HG03139 (cell line): ENCODE results near the gene GRIA1.

ENCODE experiments used
- ATAC-seq: cut with Tn5 transposase; IDR thresholded peaks from one replicate; pipeline ENCODE4 v1.9.1; 2021; ENCODE audit not compliant: unreplicated experiment

GRIA1 gene

GRCh38 chr5:153654504-153655200, 164.2 kb downstream of the GRIA1 start:
- ATAC-seq: no peak

GRCh38 chr5:153655201-153655510, 164.7 kb downstream of the GRIA1 start:
- no peak for ATAC-seq

DNA sequence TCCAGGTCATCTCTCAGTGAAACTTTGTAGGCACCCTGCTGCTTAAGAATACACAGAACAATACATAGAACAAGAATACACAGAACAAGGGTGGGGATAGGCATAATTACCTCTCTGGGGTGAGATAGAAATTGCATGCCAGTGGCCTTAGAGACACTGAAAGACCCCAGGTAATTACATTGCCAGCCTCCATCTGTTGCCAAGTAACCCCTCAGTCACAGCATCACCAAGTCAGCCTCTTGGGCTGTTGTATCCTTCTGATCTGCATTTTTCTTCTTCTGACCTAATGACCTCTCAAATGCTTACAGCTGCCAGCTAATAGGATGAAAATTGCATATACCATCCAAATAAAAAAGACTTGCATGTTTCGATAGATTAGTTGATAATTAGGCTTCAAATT, 167.7 kb downstream of the GRIA1 start:
- ATAC-seq: no peak

DNA sequence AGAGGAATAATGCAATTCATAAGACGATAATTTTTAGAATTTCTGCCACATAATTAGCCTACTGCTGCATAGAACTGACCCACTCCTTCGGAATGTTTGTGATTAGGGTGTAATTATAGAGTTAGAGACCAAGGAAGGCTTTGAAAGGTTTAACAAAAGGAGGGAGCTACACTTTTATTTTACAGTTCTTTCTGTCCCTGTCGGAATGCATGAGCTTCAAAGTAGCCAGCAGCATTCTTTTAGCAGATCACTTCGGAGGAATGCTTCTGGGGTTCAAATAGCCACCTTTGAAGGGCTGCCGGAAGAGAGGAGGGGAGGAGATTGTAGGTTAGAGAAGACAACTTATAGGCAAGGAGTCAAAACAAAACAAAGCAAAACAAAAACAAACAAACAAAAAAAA, 168.1 kb downstream of the GRIA1 start:
- no peak for ATAC-seq

GRCh38 chr5:153659039-153659736, 168.7 kb downstream of the GRIA1 start:
- ATAC-seq: no peak

DNA sequence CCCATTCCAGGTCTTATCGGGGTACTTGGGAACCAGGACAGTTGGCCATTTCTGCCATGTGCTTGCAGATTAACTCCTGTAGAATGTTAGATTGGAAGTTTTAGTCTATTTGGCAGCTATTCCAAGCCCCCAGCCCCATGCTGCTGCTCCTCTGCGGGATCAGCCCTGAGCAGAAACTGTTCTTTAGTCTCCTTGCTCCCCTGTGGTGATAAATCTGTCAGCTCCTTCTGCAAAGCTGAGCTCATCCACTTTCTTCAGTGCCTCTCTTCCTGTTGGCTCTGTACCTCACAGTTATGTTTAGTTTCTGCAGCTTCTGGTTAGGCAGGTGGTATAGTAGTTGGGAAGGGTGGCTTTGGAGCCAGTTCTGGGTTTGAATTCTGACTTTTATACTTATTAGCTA, 170.4 kb downstream of the GRIA1 start:
- no peak for ATAC-seq

- ATAC-seq: no peak
These were observed 171.4 kb downstream of the GRIA1 start for GRCh38 chr5:153661897-153662296.

- ATAC-seq: no peak
These were observed 179.6 kb downstream of the GRIA1 start for GRCh38 chr5:153670101-153670500.

DNA sequence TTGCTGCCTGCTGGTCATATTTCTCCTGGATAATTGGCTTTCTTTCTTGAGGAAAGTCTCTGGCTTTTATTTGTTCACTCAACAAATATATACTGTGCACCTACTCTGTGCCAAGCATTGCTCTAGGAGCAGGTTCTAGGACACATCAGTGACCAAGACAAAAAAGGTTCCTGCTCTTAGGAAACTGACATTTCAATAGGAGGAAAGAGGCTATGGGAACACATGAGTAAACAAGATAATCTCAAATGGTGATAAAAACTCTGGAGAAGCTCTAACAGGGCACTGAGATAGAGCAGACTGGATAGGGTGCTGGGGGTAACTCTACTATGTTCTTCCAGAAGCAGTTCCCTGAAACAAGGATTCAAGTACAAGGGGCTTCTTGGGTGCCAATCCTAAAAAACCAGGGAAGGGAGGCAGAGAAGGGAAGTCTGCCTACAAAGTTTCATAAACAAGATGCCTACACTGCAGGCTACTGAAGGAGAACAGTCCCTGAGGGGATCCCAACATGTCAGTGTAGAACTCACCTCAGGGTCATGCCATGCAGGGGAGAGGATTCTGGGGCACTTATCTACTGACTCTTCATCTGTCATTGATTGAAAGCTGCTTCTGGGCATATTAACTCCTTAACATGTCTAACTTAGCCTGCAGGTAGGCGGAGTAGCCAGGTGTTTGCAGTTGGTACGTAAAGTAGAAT, 181.3 kb downstream of the GRIA1 start:
- ATAC-seq: no peak

- no peak for ATAC-seq
These were observed 182.0 kb downstream of the GRIA1 start for GRCh38 chr5:153672347-153673090.

- no peak for ATAC-seq
These were observed 183.9 kb downstream of the GRIA1 start for GRCh38 chr5:153674356-153674755.

DNA sequence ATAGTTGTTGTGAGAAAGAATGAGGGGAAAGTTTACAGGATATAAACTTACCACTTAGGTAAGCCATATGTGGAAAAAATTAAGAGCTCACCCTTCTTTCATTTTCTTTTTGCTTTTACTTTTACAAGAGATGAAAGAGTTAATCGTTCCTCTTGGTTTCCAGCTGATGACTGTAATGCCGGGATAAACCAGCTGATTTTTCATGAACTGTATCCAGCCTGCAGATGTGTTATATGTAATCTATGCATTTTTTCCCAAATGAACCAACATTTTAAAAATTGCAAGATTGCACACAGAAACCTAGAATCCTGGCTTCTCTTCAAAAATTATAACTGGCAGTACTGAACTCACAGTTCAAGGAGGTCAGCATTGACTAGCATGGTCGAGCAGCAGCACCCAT, 185.9 kb downstream of the GRIA1 start:
- no peak for ATAC-seq

DNA sequence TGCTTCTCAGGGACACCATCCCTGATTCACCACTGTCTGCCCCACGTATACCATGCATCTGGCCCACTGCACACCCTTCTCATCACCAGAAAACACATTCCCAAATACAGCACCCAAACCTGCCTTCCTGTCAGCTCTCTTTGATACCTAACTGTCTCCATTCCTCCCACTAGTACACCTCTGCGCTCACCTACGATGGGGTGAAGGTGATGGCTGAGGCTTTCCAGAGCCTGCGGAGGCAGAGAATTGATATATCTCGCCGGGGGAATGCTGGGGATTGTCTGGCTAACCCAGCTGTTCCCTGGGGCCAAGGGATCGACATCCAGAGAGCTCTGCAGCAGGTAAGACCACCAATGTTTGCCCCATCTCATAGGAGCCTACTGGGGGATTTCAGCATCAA, 186.4 kb downstream of the GRIA1 start:
- no peak for ATAC-seq

GRCh38 chr5:153678617-153679329, 188.3 kb downstream of the GRIA1 start:
- ATAC-seq: no peak

GRCh38 chr5:153690236-153690635, 199.8 kb downstream of the GRIA1 start:
- ATAC-seq: no peak

DNA sequence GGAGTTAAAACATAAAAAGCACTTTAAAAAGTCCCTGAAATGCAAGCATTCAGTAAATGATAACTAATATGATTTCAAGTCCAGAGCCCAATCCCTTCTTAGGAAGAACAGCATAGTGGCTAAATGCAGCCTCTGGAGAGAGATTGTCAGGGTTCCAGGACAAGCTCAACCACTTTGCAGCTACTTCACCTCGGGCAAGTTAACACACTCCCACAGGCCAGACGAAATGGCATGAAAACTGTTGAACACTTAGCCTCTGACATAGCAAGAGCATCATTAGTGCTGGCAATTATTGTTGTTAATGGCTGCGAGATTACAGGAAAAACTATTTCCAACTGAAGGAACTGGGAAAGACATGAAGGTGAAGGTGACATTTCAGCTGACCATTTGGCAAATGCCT, 205.8 kb downstream of the GRIA1 start:
- no peak for ATAC-seq

GRCh38 chr5:153699035-153699434, 208.6 kb downstream of the GRIA1 start:
- ATAC-seq: no peak

DNA sequence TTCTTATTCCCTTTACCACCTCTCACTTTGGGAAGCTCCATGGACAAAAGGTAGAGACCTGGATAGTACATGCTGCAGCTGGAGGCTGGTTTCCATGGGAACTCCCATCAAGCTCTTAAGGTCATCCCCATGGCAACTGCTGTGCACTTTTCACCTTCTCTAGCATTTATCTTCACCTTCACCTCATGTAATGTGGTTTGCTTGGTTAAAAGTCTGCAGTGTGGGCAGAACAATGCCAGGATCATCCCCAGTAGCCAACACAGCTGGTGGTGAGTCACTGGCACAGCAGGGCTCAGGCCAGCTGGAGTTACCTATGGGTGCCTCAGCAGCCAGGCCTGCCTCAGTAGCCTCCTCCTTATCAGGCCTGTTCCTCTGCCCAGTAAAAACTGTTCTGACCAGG, 210.5 kb downstream of the GRIA1 start:
- no peak for ATAC-seq

DNA sequence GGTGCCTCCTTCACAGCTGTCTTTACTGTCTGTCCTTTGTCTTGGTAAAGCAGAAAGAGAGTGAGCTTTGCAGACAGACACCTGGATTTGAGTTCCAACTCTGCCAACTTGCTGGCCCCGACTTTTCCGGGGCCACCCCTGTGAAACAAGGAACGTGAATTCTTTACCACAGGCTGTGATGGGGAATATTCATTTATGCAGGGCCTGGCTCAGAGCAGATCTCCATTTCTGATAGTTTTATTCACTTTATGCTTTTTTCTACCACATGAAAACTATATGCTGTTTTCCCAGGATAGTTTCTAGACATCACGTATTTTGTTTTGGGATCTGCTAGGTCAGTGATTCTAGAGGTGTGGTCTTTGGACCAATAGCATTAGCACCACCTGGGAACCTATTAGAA, 211.8 kb downstream of the GRIA1 start:
- no peak for ATAC-seq

DNA sequence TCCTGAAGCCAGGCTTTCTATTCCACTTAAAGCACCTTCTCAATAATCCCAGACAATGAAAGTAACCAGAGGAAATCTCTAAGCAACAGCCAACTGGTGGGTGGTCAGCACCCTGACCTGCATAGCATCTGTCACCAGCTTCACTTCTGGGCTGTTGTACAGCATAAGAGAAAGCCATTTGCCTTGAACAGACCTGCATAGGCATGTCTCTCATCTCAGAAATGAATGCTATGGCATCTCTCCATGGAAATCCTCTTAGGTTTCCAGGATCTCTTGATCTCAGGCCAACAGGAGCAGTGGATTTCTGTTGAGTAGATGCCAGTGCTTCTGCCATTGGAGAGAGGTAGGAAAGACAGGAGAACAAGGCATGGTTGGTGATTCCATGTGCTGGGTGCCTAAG, 213.6 kb downstream of the GRIA1 start:
- ATAC-seq: no peak

DNA sequence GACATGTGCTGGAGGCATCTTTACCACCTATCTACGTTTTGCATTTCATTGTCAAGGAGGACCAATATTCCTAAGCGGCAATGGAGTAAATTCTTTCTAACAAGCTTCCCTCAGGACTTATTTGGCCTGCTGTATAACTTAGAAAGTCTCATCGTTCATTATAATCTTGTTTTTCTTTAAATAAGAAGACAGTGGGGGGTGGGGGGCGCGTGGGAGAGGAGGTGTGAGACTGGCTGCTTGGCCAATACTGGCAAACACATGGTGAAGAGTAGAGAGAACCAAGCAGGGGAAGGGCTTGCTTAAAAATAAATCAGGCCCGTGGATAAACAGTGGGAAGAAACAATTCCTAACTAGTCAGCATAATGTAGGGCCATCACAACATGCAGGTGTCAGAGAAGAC, 217.2 kb downstream of the GRIA1 start:
- ATAC-seq: no peak
